Natural killer cell (primary cell): Measurements from ENCODE around the gene FTL. TPM values are rescaled to one million over a fixed set of nuclear protein-coding genes. Genes with fewer than 3 reads are reported as not detected.

Experiments
- ATAC-seq, 3 donors: fragments of 150-1000 bp in 2 of 3; fragments of 200-7000 bp in 1 of 3; cut with Tn5 transposase; 1 replicate in 1 of 3; 2 replicates in 2 of 3; pipeline ENCODE4 v1.10.0; 2021; ENCODE audit warnings: mild to moderate bottlenecking in 2 of 3, moderate library complexity in 2 of 3
- DNase-seq, 2 donors: peaks; one replicate each; pipeline versions ENCODE4 v3.0.0 to v3.0.0-alpha.2; 2013 to 2021; ENCODE audit warnings: mixed read lengths in 1 of 2
- H3K27ac ChIP-seq: one replicate; pipeline ENCODE4 v1.5.1; 2013; ENCODE audit warnings: mild to moderate bottlenecking, low read length
- H3K27me3 ChIP-seq: one replicate; pipeline ENCODE4 v1.6.1; 2013; ENCODE audit warnings: low read length; ENCODE audit not compliant: control insufficient read depth, insufficient read depth
- H3K36me3 ChIP-seq: one replicate; pipeline ENCODE4 v1.6.1; 2013; ENCODE audit warnings: low read length; ENCODE audit not compliant: control insufficient read depth, insufficient read depth
- H3K4me1 ChIP-seq: one replicate; pipeline ENCODE4 v1.6.1; 2013; ENCODE audit warnings: low read length; ENCODE audit not compliant: control insufficient read depth, insufficient read depth
- H3K4me3 ChIP-seq: one replicate; pipeline ENCODE4 v1.5.1; 2013; ENCODE audit warnings: low read length
- H3K9me3 ChIP-seq: one replicate; pipeline ENCODE4 v1.6.1; 2013; ENCODE audit warnings: low read length; ENCODE audit not compliant: control insufficient read depth, insufficient read depth
- H3K27ac Mint-ChIP-seq, 2 donors: one replicate each; pipeline ENCODE4 v1.8.0; 2022; ENCODE audit warnings: mild to moderate bottlenecking in 2 of 2, mixed read lengths in 2 of 2, moderate library complexity in 1 of 2
- H3K27me3 Mint-ChIP-seq, 2 donors: one replicate each; pipeline ENCODE4 v1.8.0; 2022; ENCODE audit warnings: low read depth in 2 of 2, mixed read lengths in 2 of 2
- H3K36me3 Mint-ChIP-seq: one replicate; pipeline ENCODE4 v1.8.0; 2022; ENCODE audit warnings: mixed read lengths
- H3K4me1 Mint-ChIP-seq, 2 donors: one replicate each; pipeline ENCODE4 v1.8.0; 2022; ENCODE audit warnings: mixed read lengths in 2 of 2
- H3K4me3 Mint-ChIP-seq: one replicate; pipeline ENCODE4 v1.8.0; 2022; ENCODE audit warnings: mild to moderate bottlenecking, moderate library complexity, mixed read lengths
- H3K9me3 Mint-ChIP-seq, 2 donors: one replicate each; pipeline ENCODE4 v1.8.0; 2022; ENCODE audit warnings: mixed read lengths in 2 of 2
- CTCF ChIP-seq: fragments of 200-600 bp; IDR thresholded peaks from one replicate; pipeline ENCODE4 v1.8.0; 2022; ENCODE audit warnings: antibody characterized with exemption
- WGBS: methylation state at CpG from one replicate; pipeline ENCODE4 v1.1.7; 2013; ENCODE audit warnings: missing lambda C conversion rate; ENCODE audit not compliant: insufficient coverage; 5-methylcytosine and 5-hydroxymethylcytosine counted together
- intact Hi-C: fragments of 100-400 bp; cut with micrococcal nuclease; formaldehyde crosslinking; loops from one replicate; pipeline ENCODE4 v1.14.2; 2022
- total RNA-seq, 4 donors: library from RNA; stranded (reverse); fragments of 120-200 nt in 1 of 4; gene quantifications; one replicate each; pipeline versions ENCODE4 v1.2.3 to v1.2.4, GENCODE V29; 2013 to 2022

The FTL gene
- total RNA-seq, 3 donors from 2014 or later (not counting 1 experiment from before 2014, with no cell fraction given): 554 to 1,168 (median 1,024) TPM

GRCh38 chr19:48935864-48936263 lies 29.2 kb upstream of the FTL start:
- WGBS: 98% methylated on average over 25 of the region's 25 CpGs
- Histone ChIP-seq H3K27me3 (no peaks in the 10 kb centered on the region), H3K4me3 (no peak overlapping the region), H3K9me3 (no peaks in the 10 kb centered on the region), H3K36me3 (no peaks in the 10 kb centered on the region), H3K4me1 (peaks cover 10% of the 10 kb centered on the region), H3K27ac (no peak overlapping the region)
- peaks cover 0 to 6% of the 10 kb centered on the region in 2 donors for H3K27me3 Mint-ChIP-seq
- H3K4me3 Mint-ChIP-seq: no peak overlapping the region
- DNase-seq (no peak), ATAC-seq (no peak)
- intact Hi-C loops: no loop called here
- H3K9me3 Mint-ChIP-seq: no peaks in the 10 kb centered on the region
- no peaks in the 10 kb centered on the region for H3K36me3 Mint-ChIP-seq
- no peak for TF ChIP-seq CTCF
- no peak overlapping the region for H3K27ac Mint-ChIP-seq
- H3K4me1 Mint-ChIP-seq: peaks cover 11% of the 10 kb centered on the region in 2 donors

GRCh38 chr19:48938256-48938655 lies 26.9 kb upstream of the FTL start:
- H3K9me3 Mint-ChIP-seq: no peaks in the 10 kb centered on the region
- H3K4me1 Mint-ChIP-seq: peaks cover 8% of the 10 kb centered on the region in 2 donors
- H3K36me3 Mint-ChIP-seq: no peaks in the 10 kb centered on the region
- no peak for TF ChIP-seq CTCF
- DNase-seq: no peak
- Histone ChIP-seq H3K4me1 (peaks cover 5% of the 10 kb centered on the region), H3K9me3 (no peaks in the 10 kb centered on the region), H3K27ac (no peak overlapping the region), H3K27me3 (no peaks in the 10 kb centered on the region), H3K4me3 (no peak overlapping the region), H3K36me3 (no peaks in the 10 kb centered on the region)
- H3K4me3 Mint-ChIP-seq: no peak overlapping the region
- peaks cover 0 to 6% of the 10 kb centered on the region in 2 donors for H3K27me3 Mint-ChIP-seq
- ATAC-seq: no peak
- intact Hi-C loops: no loop called here
- 95% methylated on average over 5 of the region's 7 CpGs for WGBS
- no peak overlapping the region for H3K27ac Mint-ChIP-seq

- Mint-ChIP-seq H3K4me1 (no peaks in the 10 kb centered on the region), H3K27me3 (peaks cover 0 to 3% of the 10 kb centered on the region in 2 donors), H3K27ac (no peak overlapping the region), H3K36me3 (no peaks in the 10 kb centered on the region), H3K4me3 (no peak overlapping the region), H3K9me3 (no peaks in the 10 kb centered on the region)
- H3K9me3 ChIP-seq: no peaks in the 10 kb centered on the region
- TF ChIP-seq CTCF: no peak
- DNase-seq: no peak
- 100% methylated on average over 5 of the region's 5 CpGs for WGBS
- H3K4me3 ChIP-seq: no peak overlapping the region
- no peaks in the 10 kb centered on the region for H3K4me1 ChIP-seq
- ATAC-seq: no peak
- no peaks in the 10 kb centered on the region for H3K27me3 ChIP-seq
- H3K27ac ChIP-seq: no peak overlapping the region
- intact Hi-C loops: no loop called here
- no peaks in the 10 kb centered on the region for H3K36me3 ChIP-seq
These were observed 24.2 kb upstream of the FTL start for GRCh38 chr19:48940902-48941301.

- Histone ChIP-seq H3K4me3 (no peak overlapping the region), H3K27ac (no peak overlapping the region), H3K36me3 (no peaks in the 10 kb centered on the region), H3K9me3 (no peaks in the 10 kb centered on the region), H3K4me1 (no peaks in the 10 kb centered on the region), H3K27me3 (no peaks in the 10 kb centered on the region)
- ATAC-seq: no peak
- intact Hi-C loops: no loop called here
- 89% methylated on average over 6 of the region's 6 CpGs for WGBS
- Mint-ChIP-seq H3K36me3 (no peaks in the 10 kb centered on the region), H3K9me3 (no peaks in the 10 kb centered on the region), H3K27ac (no peak overlapping the region), H3K4me1 (no peaks in the 10 kb centered on the region), H3K27me3 (no peaks in the 10 kb centered on the region), H3K4me3 (no peak overlapping the region)
- TF ChIP-seq CTCF: no peak
- no peak for DNase-seq
These were observed 22.0 kb upstream of the FTL start for GRCh38 chr19:48943081-48943480.
